A673 (cell line): Measurements from ENCODE around the gene PPCDC. TPM values are rescaled to one million over a fixed set of nuclear protein-coding genes. Genes with fewer than 3 reads are reported as not detected.

Experiments
- BruUV-seq: library from RNA; stranded (reverse); fragments of 400-500 nt; replicated peaks from 2 replicates; lab custom pipeline; 2021; lab: Mats Ljungman, UMichigan
- CTCF ChIA-PET: fragments of 300-600 bp; sonication (Branson Sonifier 250); formaldehyde crosslinking; loops from one replicate; lab custom pipeline; 2022; ENCODE audit warnings: antibody characterized with exemption; lab: Charles Lee
- POLR2A ChIA-PET: fragments of 300-600 bp; sonication (Branson Sonifier 250); formaldehyde crosslinking; loops from one replicate; lab custom pipeline; 2022; ENCODE audit warnings: antibody characterized with exemption; ENCODE audit not compliant: low non-redundant PET; lab: Charles Lee
- DNase-seq: peaks from one replicate; pipeline ENCODE4 v3.0.0-alpha.2; 2015; ENCODE audit warnings: low spot score
- H3K27ac ChIP-seq: fragments of 200-600 bp; sonication (generic); 2 replicates; pipeline ENCODE4 v1.5.1; 2016; ENCODE audit warnings: mixed run types, low read depth, mild to moderate bottlenecking, mixed read lengths, antibody characterized with exemption, low read length; ENCODE audit not compliant: poor library complexity, severe bottlenecking
- H3K27me3 ChIP-seq: fragments of 200-600 bp; sonication (generic); replicated peaks from 2 replicates; pipeline ENCODE4 v1.6.1; 2017; ENCODE audit warnings: mixed run types, low read depth, mild to moderate bottlenecking, mixed read lengths, antibody characterized with exemption, low read length; ENCODE audit not compliant: insufficient read depth, poor library complexity
- H3K36me3 ChIP-seq: fragments of 200-600 bp; sonication (generic); 2 replicates; pipeline ENCODE4 v1.6.1; 2016; ENCODE audit warnings: mixed run types, mild to moderate bottlenecking, mixed read lengths, antibody characterized with exemption, low read length; ENCODE audit not compliant: insufficient read depth, poor library complexity, severe bottlenecking
- H3K4me1 ChIP-seq: fragments of 200-600 bp; sonication (generic); 2 replicates; pipeline ENCODE4 v1.6.1; 2017; ENCODE audit warnings: mixed run types, mild to moderate bottlenecking, mixed read lengths, antibody characterized with exemption, low read length; ENCODE audit not compliant: insufficient read depth, poor library complexity, severe bottlenecking
- H3K4me3 ChIP-seq: fragments of 200-600 bp; sonication (generic); 2 replicates; pipeline ENCODE4 v1.5.1; 2016; ENCODE audit warnings: low read depth, mixed run types, mild to moderate bottlenecking, mixed read lengths, low read length; ENCODE audit not compliant: poor library complexity, severe bottlenecking
- H3K9me3 ChIP-seq: fragments of 200-600 bp; sonication (generic); 2 replicates; pipeline ENCODE4 v1.6.1; 2016; ENCODE audit warnings: mixed run types, low read depth, mild to moderate bottlenecking, mixed read lengths, antibody characterized with exemption, low read length; ENCODE audit not compliant: poor library complexity, severe bottlenecking
- CTCF ChIP-seq: fragments of 300-800, 200-600 bp; sonication (generic); conservative IDR thresholded peaks from 2 replicates; pipeline ENCODE4 v1.5.1; 2017; ENCODE audit warnings: low read depth, mild to moderate bottlenecking, antibody characterized with exemption, low read length, moderate library complexity, mixed read lengths
- EZH2 ChIP-seq: fragments of 200-600 bp; sonication (generic); IDR thresholded peaks from 2 replicates; pipeline ENCODE4 v1.6.1; 2017; ENCODE audit warnings: borderline replicate concordance, low read depth, mild to moderate bottlenecking, mixed read lengths, antibody characterized with exemption, low read length; ENCODE audit not compliant: poor library complexity, severe bottlenecking
- intact Hi-C: fragments of 100-400 bp; cut with micrococcal nuclease; formaldehyde crosslinking; loops from one replicate; pipeline ENCODE4 v1.10.0; 2022; ENCODE audit not compliant: unreplicated experiment
- total RNA-seq: library from RNA; stranded (reverse); gene quantifications from 2 replicates; pipeline ENCODE4 v1.2.3, GENCODE V29; 2021

The PPCDC gene
- total RNA-seq, 1 experiment from 2014 or later: 13.3 TPM

GRCh38 chr15:75068748-75069147, 45.4 kb downstream of the PPCDC start:
- intact Hi-C loops: no loop called here
- BruUV-seq: no TSS peak

GRCh38 chr15:75069301-75069925, 46.0 kb downstream of the PPCDC start:
- Histone ChIP-seq H3K27me3 (no peaks in the 10 kb centered on the region), H3K9me3 (no peaks in the 10 kb centered on the region), H3K4me3 (no peak overlapping the region), H3K27ac (no peak overlapping the region), H3K36me3 (no peaks in the 10 kb centered on the region), H3K4me1 (no peaks in the 10 kb centered on the region)
- POLR2A ChIA-PET: no interaction called here
- intact Hi-C loops: no loop called here
- CTCF ChIA-PET: no interaction called here
- no TSS peak for BruUV-seq
- no peak for DNase-seq
- TF ChIP-seq CTCF: no peak
- no peak for TF ChIP-seq EZH2

More at GRCh38 chr15:75068748-75069147, 45.4 kb downstream of the PPCDC start:
- H3K4me3 ChIP-seq: no peak overlapping the region
- no peak for DNase-seq
- H3K27ac ChIP-seq: no peak overlapping the region
- H3K36me3 ChIP-seq: no peaks in the 10 kb centered on the region
- H3K4me1 ChIP-seq: no peaks in the 10 kb centered on the region
- no peaks in the 10 kb centered on the region for H3K9me3 ChIP-seq
- ChIA-PET POLR2A (no interaction called here), CTCF (no interaction called here)
- no peaks in the 10 kb centered on the region for H3K27me3 ChIP-seq
- no peak for TF ChIP-seq CTCF
- no peak for TF ChIP-seq EZH2

GRCh38 chr15:75070674-75071073, 47.3 kb downstream of the PPCDC start:
- CTCF ChIA-PET: no interaction called here
- Histone ChIP-seq H3K4me1 (no peaks in the 10 kb centered on the region), H3K36me3 (no peaks in the 10 kb centered on the region), H3K9me3 (no peaks in the 10 kb centered on the region), H3K4me3 (no peak overlapping the region), H3K27ac (no peak overlapping the region), H3K27me3 (no peaks in the 10 kb centered on the region)
- TF ChIP-seq CTCF: no peak
- POLR2A ChIA-PET: interaction anchor here (0.7 kb wide), 1 partner anchor 321 kb away, joined by 3 read pairs; no protein-coding TSS in a partner anchor
- no peak for DNase-seq
- BruUV-seq: no TSS peak
- intact Hi-C loops: no loop called here
